ENCODE data around the gene C20orf144. TPM values are rescaled to one million over a fixed set of nuclear protein-coding genes. Genes with fewer than 3 reads are reported as not detected.

The C20orf144 gene
- total RNA-seq, 4 donors from 2014 or later: not detected

DNA sequence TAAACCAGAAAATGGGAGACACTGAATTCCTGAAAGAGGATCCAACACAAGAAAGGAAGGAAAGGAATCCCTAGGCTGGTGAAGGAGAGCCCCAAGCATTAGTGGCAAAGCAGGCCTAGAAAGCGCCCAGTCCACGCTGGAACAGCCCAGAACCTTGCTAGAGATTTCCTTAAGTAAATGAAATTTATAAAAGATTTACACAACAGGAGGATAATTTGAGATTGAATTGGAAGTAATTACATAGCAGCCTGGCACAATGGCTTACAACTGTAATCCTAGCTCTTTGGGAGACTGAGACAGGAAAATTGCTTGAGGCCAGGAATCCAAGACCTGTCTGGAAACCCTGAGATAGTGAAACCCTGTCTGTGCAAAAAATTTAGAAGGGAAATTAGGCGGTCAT lies 26.8 kb upstream of the C20orf144 start:
- H3K36me3 ChIP-seq: peaks cover 0 to 81% (median 4%) of the 10 kb centered on the region in 3 donors

DNA sequence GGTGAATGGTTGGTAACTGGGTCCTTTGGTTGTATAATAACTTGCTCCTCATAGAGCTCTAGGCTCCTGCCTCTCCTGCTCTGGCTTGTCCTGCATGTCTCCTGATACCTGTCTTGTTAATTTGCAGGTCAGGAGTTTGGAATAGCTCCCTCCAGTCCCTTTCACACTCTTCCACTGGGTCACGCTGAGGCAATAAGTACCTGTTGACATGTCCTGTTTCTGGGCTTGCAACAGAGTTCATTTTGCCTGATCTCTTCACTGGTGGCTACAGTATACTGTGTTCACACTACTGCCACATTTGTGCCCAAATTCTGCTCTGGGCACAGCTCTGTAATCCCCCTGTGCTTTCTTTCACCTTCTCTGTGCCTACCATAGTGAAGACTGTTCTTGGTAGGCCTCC lies 25.4 kb upstream of the C20orf144 start:
- TF ChIP-seq, protein P1, sequence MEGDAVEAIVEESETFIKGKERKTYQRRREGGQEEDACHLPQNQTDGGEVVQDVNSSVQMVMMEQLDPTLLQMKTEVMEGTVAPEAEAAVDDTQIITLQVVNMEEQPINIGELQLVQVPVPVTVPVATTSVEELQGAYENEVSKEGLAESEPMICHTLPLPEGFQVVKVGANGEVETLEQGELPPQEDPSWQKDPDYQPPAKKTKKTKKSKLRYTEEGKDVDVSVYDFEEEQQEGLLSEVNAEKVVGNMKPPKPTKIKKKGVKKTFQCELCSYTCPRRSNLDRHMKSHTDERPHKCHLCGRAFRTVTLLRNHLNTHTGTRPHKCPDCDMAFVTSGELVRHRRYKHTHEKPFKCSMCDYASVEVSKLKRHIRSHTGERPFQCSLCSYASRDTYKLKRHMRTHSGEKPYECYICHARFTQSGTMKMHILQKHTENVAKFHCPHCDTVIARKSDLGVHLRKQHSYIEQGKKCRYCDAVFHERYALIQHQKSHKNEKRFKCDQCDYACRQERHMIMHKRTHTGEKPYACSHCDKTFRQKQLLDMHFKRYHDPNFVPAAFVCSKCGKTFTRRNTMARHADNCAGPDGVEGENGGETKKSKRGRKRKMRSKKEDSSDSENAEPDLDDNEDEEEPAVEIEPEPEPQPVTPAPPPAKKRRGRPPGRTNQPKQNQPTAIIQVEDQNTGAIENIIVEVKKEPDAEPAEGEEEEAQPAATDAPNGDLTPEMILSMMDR (IDR thresholded peaks at IDR 0.05): no peak
- TF ChIP-seq EP300 (IDR thresholded peaks at IDR 0.05): no peak
- TF ChIP-seq POLR2A (IDR thresholded peaks at IDR 0.05): no peak
- WGBS, 2 donors: 81 to 91% methylated on average over 1 of the region's 1 CpG
- peaks cover 0 to 2% of the 10 kb centered on the region in 2 donors for H3K27me3 ChIP-seq
- no peaks in the 10 kb centered on the region for H3K9me3 ChIP-seq
- DNase-seq (ENCODE audit: low spot score in 2 of 2): no peak
- peaks cover 0 to 81% (median 4%) of the 10 kb centered on the region in 3 donors for H3K36me3 ChIP-seq
- no peak overlapping the region for H3K4me3 ChIP-seq
- no peak overlapping the region for H3K27ac ChIP-seq
- H3K4me1 ChIP-seq: no peaks in the 10 kb centered on the region

More for the DNA sequence above, 26.8 kb upstream of the C20orf144 start:
- H3K4me3 ChIP-seq: no peak overlapping the region
- no peak for DNase-seq (ENCODE audit: low spot score in 2 of 2)
- WGBS, 2 donors: 91 to 95% methylated on average over 3 of the region's 3 CpGs
- TF ChIP-seq EP300 (IDR thresholded peaks at IDR 0.05): no peak
- TF ChIP-seq POLR2A (IDR thresholded peaks at IDR 0.05): no peak
- TF ChIP-seq, protein P1 (IDR thresholded peaks at IDR 0.05): no peak
- H3K27me3 ChIP-seq: peaks cover 0 to 2% of the 10 kb centered on the region in 2 donors
- no peaks in the 10 kb centered on the region for H3K4me1 ChIP-seq
- no peak overlapping the region for H3K27ac ChIP-seq
- no peaks in the 10 kb centered on the region for H3K9me3 ChIP-seq

DNA sequence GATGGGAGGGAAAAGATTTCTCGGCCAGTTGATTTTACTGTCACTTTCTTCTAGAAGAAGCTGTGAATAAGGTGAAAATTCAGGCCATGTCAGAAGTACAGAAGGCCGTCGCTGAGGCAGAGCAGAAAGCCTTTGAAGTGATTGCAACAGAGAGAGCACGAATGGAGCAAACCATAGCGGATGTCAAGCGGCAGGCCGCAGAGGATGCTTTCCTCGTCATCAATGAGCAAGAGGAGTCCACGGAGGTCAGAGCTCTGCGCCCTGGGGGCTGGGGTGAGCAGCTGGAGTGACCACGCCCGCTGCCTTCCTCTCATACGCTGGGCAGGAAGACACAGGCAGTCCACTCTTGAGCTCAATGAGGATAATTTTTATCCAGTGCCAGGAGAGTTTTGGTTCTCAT lies 21.8 kb upstream of the C20orf144 start:
- Histone ChIP-seq H3K4me1 (no peaks in the 10 kb centered on the region), H3K27ac (no peak overlapping the region), H3K27me3 (peaks cover 0 to 2% of the 10 kb centered on the region in 2 donors), H3K36me3 (peaks cover 4 to 98% (median 5%) of the 10 kb centered on the region in 3 donors), H3K4me3 (no peak overlapping the region), H3K9me3 (no peaks in the 10 kb centered on the region)
- no peak for TF ChIP-seq EP300 (IDR thresholded peaks at IDR 0.05)
- TF ChIP-seq POLR2A (IDR thresholded peaks at IDR 0.05): no peak
- TF ChIP-seq, protein P1 (IDR thresholded peaks at IDR 0.05): no peak
- 69 to 70% methylated on average over 13 of the region's 13 CpGs for WGBS, 2 donors
- DNase-seq (ENCODE audit: low spot score in 2 of 2): no peak

DNA sequence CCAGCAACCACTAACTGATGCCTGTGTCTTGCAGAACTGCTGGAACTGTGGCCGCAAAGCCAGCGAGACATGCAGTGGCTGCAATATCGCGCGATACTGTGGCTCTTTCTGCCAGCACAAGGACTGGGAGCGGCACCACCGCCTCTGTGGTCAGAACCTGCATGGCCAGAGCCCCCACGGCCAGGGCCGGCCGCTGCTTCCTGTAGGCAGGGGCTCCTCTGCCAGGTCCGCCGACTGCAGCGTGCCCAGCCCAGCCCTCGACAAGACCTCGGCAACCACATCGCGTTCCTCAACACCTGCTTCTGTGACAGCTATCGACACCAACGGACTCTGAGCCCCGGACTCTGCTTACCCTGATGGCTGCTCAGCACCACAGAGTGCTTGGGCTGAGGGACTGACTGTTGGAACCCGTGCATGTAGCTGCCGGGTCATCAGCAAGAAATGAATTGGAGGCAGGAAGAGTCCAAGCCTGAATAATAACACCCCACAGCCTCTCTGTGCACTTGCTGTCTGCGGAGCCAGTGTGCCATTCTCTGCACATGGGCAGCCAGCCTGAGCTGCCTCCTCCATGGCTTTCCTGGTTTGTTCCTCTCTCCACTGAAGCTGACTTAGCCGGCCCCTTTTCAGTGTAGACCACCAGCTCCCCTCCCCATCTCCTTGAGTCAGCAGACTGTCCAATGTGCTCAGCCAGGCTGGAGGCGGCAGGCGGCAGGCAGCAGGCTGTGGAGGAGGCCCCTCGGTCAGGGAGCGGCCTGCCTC lies 17.6 kb upstream of the C20orf144 start:
- H3K4me3 ChIP-seq: no peak overlapping the region
- H3K36me3 ChIP-seq: peaks cover 0 to 75% (median 5%) of the 10 kb centered on the region in 3 donors
- 85 to 91% methylated on average over 21 to 28 of the region's 28 CpGs for whole genome bisulfite sequencing, 2 donors
- DNase-seq (ENCODE audit: low spot score in 2 of 2): no peak
- H3K27ac ChIP-seq: no peak overlapping the region
- no peaks in the 10 kb centered on the region for H3K9me3 ChIP-seq
- no peaks in the 10 kb centered on the region for H3K27me3 ChIP-seq
- TF ChIP-seq, protein P1 (IDR thresholded peaks at IDR 0.05): no peak
- no peak for TF ChIP-seq POLR2A (IDR thresholded peaks at IDR 0.05)
- TF ChIP-seq EP300 (IDR thresholded peaks at IDR 0.05): no peak
- H3K4me1 ChIP-seq: peaks cover 0 to 27% (median 0%) of the 10 kb centered on the region in 4 donors

DNA sequence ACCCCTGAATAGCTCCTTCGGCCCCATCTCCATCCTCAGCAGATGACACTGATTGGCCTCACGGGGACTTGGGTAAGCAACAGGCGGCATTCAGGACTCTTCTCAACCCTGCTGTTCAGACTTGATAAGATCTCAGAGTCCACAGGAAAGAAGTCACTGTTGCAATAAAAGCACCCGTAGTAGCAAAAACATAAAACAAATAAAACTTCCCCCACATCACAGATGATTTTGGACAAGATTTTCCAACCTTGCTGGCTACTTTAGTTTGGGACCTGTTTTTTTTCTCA lies 17.1 kb upstream of the C20orf144 start:
- H3K4me1 ChIP-seq: peaks cover 0 to 27% (median 0%) of the 10 kb centered on the region in 4 donors
- H3K27ac ChIP-seq: no peak overlapping the region
- H3K4me3 ChIP-seq: no peak overlapping the region
- 61 to 83% methylated on average over 4 of the region's 4 CpGs for WGBS, 2 donors
- H3K9me3 ChIP-seq: no peaks in the 10 kb centered on the region
- no peak for DNase-seq (ENCODE audit: low spot score in 2 of 2)
- no peaks in the 10 kb centered on the region for H3K27me3 ChIP-seq
- peaks cover 0 to 70% (median 5%) of the 10 kb centered on the region in 3 donors for H3K36me3 ChIP-seq
- TF ChIP-seq, protein P1 (IDR thresholded peaks at IDR 0.05): no peak
- TF ChIP-seq EP300 (IDR thresholded peaks at IDR 0.05) (no peak), POLR2A (IDR thresholded peaks at IDR 0.05) (no peak)
